Peyer's patch (tissue), 4 donors: ENCODE data around the gene GRIK3. TPM values are rescaled to one million over a fixed set of nuclear protein-coding genes. Genes with fewer than 3 reads are reported as not detected.

Experiments used
- DNase-seq, 3 donors: peaks; one replicate each; pipeline ENCODE4 v3.0.0-alpha.2; 2017 to 2019
- H3K27ac ChIP-seq, 4 donors: fragments of 200-600 bp; sonication (generic); one replicate each; pipeline ENCODE4 v1.5.1; 2016 to 2019
- H3K27me3 ChIP-seq, 2 donors: fragments of 200-600 bp; sonication (generic); one replicate each; pipeline ENCODE4 v1.5.1; 2019
- H3K36me3 ChIP-seq, 3 donors: fragments of 200-600 bp; sonication (generic); one replicate each; pipeline ENCODE4 v1.5.1; 2016 to 2019
- H3K4me1 ChIP-seq, 4 donors: fragments of 200-600 bp; sonication (generic); one replicate each; pipeline ENCODE4 v1.5.1; 2016 to 2019
- H3K4me3 ChIP-seq, 4 donors: fragments of 200-600 bp; sonication (generic); 1 replicate in 3 of 4; 2 replicates in 1 of 4; pipeline ENCODE4 v1.5.1; 2016 to 2019; ENCODE audit warnings: mild to moderate bottlenecking in 1 of 4
- H3K9me3 ChIP-seq, 4 donors: fragments of 200-600 bp; sonication (generic); one replicate each; pipeline ENCODE4 v1.5.1; 2016 to 2019; ENCODE audit warnings: mild to moderate bottlenecking in 1 of 4
- CTCF ChIP-seq, 6 experiments: fragments of 450-650 bp in 4 of 6; fragments of 200-600 bp in 2 of 6; sonication (generic) in 1 of 6; IDR thresholded peaks; one replicate each; pipeline ENCODE4 v1.5.1; 2017 to 2019; ENCODE audit warnings: antibody characterized with exemption in 6 of 6, mild to moderate bottlenecking in 3 of 6, moderate library complexity in 1 of 6
- POLR2A ChIP-seq, 2 donors: fragments of 450-650 bp; IDR thresholded peaks; one replicate each; pipeline ENCODE4 v1.5.1; 2017; ENCODE audit warnings: antibody characterized with exemption in 2 of 2, mild to moderate bottlenecking in 2 of 2, moderate library complexity in 2 of 2
- total RNA-seq, 4 donors: library from RNA; depleted of rRNA; stranded (reverse); fragments of >200 nt; gene quantifications; one replicate each; pipeline ENCODE4 v1.1.0, GENCODE V29; 2016

Gene GRIK3
- total RNA-seq, 4 donors from 2014 or later, result 0.18 to 0.83 (median 0.62) TPM

GRCh38 chr1:36796733-36797132 is 237.6 kb downstream of the GRIK3 start:
- no peak for DNase-seq
- H3K4me3 ChIP-seq, result no peak overlapping the region

GRCh38 chr1:36796106-36796590 is 238.2 kb downstream of the GRIK3 start:
- H3K9me3 ChIP-seq, result no peaks in the 10 kb centered on the region
- no peaks in the 10 kb centered on the region for H3K36me3 ChIP-seq
- no peaks in the 10 kb centered on the region for H3K4me1 ChIP-seq
- H3K27ac ChIP-seq, result no peak overlapping the region
- TF ChIP-seq CTCF (IDR thresholded peaks at IDR 0.05) (no peak), POLR2A (IDR thresholded peaks at IDR 0.05) (no peak)
- H3K4me3 ChIP-seq, result no peak overlapping the region
- no peaks in the 10 kb centered on the region for H3K27me3 ChIP-seq
- no peak for DNase-seq

More at GRCh38 chr1:36796733-36797132, 237.6 kb downstream of the GRIK3 start:
- no peaks in the 10 kb centered on the region for H3K9me3 ChIP-seq
- TF ChIP-seq POLR2A (IDR thresholded peaks at IDR 0.05), result no peak
- no peak for TF ChIP-seq CTCF (IDR thresholded peaks at IDR 0.05)
- no peaks in the 10 kb centered on the region for H3K27me3 ChIP-seq
- H3K27ac ChIP-seq, result no peak overlapping the region
- no peaks in the 10 kb centered on the region for H3K4me1 ChIP-seq
- no peaks in the 10 kb centered on the region for H3K36me3 ChIP-seq

- H3K27ac ChIP-seq, result no peak overlapping the region
- H3K4me3 ChIP-seq, result no peak overlapping the region
- no peaks in the 10 kb centered on the region for H3K9me3 ChIP-seq
- H3K27me3 ChIP-seq, result no peaks in the 10 kb centered on the region
- H3K36me3 ChIP-seq, result no peaks in the 10 kb centered on the region
- DNase-seq, result no peak
- TF ChIP-seq CTCF (IDR thresholded peaks at IDR 0.05) (no peak), POLR2A (IDR thresholded peaks at IDR 0.05) (no peak)
- no peaks in the 10 kb centered on the region for H3K4me1 ChIP-seq
Measured at GRCh38 chr1:36794460-36794859, 239.9 kb downstream of the GRIK3 start.

- H3K4me3 ChIP-seq, result no peak overlapping the region
- H3K36me3 ChIP-seq, result no peaks in the 10 kb centered on the region
- no peak overlapping the region for H3K27ac ChIP-seq
- no peak for DNase-seq
- no peaks in the 10 kb centered on the region for H3K9me3 ChIP-seq
- H3K27me3 ChIP-seq, result no peaks in the 10 kb centered on the region
- no peak for TF ChIP-seq POLR2A (IDR thresholded peaks at IDR 0.05)
- no peak for TF ChIP-seq CTCF (IDR thresholded peaks at IDR 0.05)
- H3K4me1 ChIP-seq, result no peaks in the 10 kb centered on the region
Measured at GRCh38 chr1:36793452-36793851, 240.9 kb downstream of the GRIK3 start.

- no peaks in the 10 kb centered on the region for H3K27me3 ChIP-seq
- TF ChIP-seq POLR2A (IDR thresholded peaks at IDR 0.05) (no peak), CTCF (IDR thresholded peaks at IDR 0.05) (no peak)
- DNase-seq, result no peak
Measured at GRCh38 chr1:36792292-36792691, 242.0 kb downstream of the GRIK3 start.

GRCh38 chr1:36790191-36790590 is 244.1 kb downstream of the GRIK3 start:
- no peaks in the 10 kb centered on the region for H3K27me3 ChIP-seq

More at GRCh38 chr1:36792292-36792691, 242.0 kb downstream of the GRIK3 start:
- Histone ChIP-seq H3K4me3 (no peak overlapping the region), H3K36me3 (no peaks in the 10 kb centered on the region), H3K4me1 (no peaks in the 10 kb centered on the region), H3K9me3 (no peaks in the 10 kb centered on the region), H3K27ac (no peak overlapping the region)

More at GRCh38 chr1:36790191-36790590, 244.1 kb downstream of the GRIK3 start:
- no peaks in the 10 kb centered on the region for H3K36me3 ChIP-seq
- H3K9me3 ChIP-seq, result no peaks in the 10 kb centered on the region
- TF ChIP-seq CTCF (IDR thresholded peaks at IDR 0.05) (no peak), POLR2A (IDR thresholded peaks at IDR 0.05) (no peak)
- DNase-seq, result no peak
- H3K4me3 ChIP-seq, result no peak overlapping the region
- no peaks in the 10 kb centered on the region for H3K4me1 ChIP-seq
- no peak overlapping the region for H3K27ac ChIP-seq
